Subcutaneous abdominal adipose tissue (tissue), 5 donors: ENCODE results near the gene VWA5B1.

Source experiments
- H3K27ac ChIP-seq: one replicate; pipeline ENCODE4 v1.7.0; 2013; ENCODE audit warnings: low read depth, mild to moderate bottlenecking, inconsistent platforms, low read length, moderate library complexity
- H3K27me3 ChIP-seq, 5 donors: one replicate each; pipeline ENCODE4 v1.7.0; 2013; ENCODE audit warnings: low read length in 5 of 5, inconsistent platforms in 1 of 5; ENCODE audit not compliant: control insufficient read depth in 5 of 5, insufficient read depth in 4 of 5
- H3K36me3 ChIP-seq, 5 donors: one replicate each; pipeline ENCODE4 v1.7.0; 2013; ENCODE audit warnings: low read length in 5 of 5; ENCODE audit not compliant: control insufficient read depth in 5 of 5, insufficient read depth in 5 of 5
- H3K4me1 ChIP-seq, 5 donors: one replicate each; pipeline ENCODE4 v1.7.0; 2013; ENCODE audit warnings: low read length in 5 of 5, mild to moderate bottlenecking in 3 of 5, moderate library complexity in 1 of 5; ENCODE audit not compliant: control insufficient read depth in 5 of 5, insufficient read depth in 5 of 5
- H3K4me3 ChIP-seq, 5 donors: one replicate each; pipeline ENCODE4 v1.7.0; 2013; ENCODE audit warnings: low read length in 5 of 5, low read depth in 1 of 5
- H3K9ac ChIP-seq, 5 donors: one replicate each; pipeline ENCODE4 v1.7.0; 2013; ENCODE audit warnings: low read length in 5 of 5, mild to moderate bottlenecking in 4 of 5, moderate library complexity in 3 of 5
- H3K9me3 ChIP-seq, 5 donors: one replicate each; pipeline ENCODE4 v1.7.0; 2013; ENCODE audit warnings: low read length in 5 of 5; ENCODE audit not compliant: control insufficient read depth in 5 of 5
- donor health status: healthy.
- donor health status: healthy.
- donor health status: healthy.
- donor health status: healthy.
- donor health status: healthy.

Gene VWA5B1

DNA sequence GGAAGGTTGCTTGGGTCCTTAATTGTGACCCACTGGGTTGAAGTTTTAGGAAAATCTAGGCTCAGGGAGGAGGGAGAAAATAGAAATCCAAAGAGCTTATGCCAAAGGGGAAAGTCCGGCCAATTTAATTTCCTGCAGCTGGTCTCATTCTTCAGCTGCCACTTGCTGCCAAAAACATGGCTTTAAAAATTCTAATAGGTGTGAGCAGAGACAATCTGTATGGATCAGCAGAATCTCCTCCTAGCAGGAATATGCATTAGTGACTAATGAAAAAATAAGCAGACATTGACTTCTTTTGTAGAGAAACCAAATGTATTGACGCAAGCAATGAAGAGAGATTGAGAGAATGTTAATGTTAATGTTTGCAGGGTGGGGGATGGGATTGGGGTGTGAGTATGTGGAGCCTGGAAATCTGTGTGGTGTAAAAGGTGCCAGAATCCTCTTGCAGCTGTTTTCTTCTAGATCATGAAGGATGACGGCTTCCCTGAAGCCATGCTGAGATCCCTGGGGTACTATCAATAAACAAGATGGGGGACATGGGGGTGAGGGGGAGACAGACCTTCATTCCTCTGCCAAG lies 35.3 kb downstream of the VWA5B1 start:
- Histone ChIP-seq H3K9ac (no peak overlapping the region), H3K36me3 (no peaks in the 10 kb centered on the region), H3K27ac (no peak overlapping the region), H3K4me3 (no peak overlapping the region), H3K9me3 (no peaks in the 10 kb centered on the region), H3K27me3 (peaks cover 0 to 6% (median 2%) of the 10 kb centered on the region in 5 donors), H3K4me1 (peaks cover 2 to 28% (median 19%) of the 10 kb centered on the region in 5 donors)

DNA sequence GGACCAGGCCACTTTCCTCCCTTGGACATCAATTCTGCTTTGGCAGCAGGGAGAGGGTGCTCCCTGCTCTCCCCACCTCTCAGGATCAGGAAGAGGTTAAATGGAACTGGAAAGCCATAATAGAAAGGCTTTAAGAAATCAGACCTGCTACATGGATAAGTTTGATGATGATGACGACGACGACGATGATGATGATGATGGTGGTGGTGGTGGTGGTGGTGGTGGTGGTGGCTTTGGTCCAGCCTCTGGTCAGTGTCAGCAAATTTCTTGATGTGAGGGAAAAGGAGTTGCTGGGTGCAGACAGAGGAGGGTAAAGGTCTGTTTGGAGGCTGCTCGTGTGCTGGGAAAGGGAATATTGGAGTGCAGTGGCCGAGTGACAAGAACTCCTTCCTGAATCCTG lies 36.8 kb downstream of the VWA5B1 start:
- Histone ChIP-seq H3K36me3 (no peaks in the 10 kb centered on the region), H3K4me3 (no peak overlapping the region), H3K4me1 (peaks cover 2 to 18% (median 14%) of the 10 kb centered on the region in 5 donors), H3K9me3 (no peaks in the 10 kb centered on the region), H3K27me3 (peaks cover 0 to 5% (median 2%) of the 10 kb centered on the region in 5 donors), H3K27ac (no peak overlapping the region), H3K9ac (no peak overlapping the region)

DNA sequence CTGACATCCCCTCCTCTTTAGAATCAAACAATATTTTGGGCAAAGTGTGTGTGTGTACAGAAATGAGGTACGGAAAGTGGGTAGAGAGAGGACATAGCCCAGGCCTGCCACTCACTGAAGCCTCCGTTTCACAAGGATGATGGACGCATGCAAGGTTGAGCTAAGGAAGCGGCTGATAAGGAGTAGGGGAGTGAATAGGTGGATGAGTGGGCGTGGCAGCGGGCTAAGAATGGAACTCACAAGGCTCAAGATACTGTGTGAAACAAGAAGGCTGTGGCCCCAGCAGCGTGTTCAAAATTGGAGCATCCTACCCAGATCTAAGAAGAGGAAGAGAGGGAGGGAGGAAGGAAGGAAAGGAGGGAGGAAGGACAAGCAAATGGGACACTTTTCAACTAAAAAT lies 37.5 kb downstream of the VWA5B1 start:
- no peak overlapping the region for H3K27ac ChIP-seq
- H3K9ac ChIP-seq: no peak overlapping the region
- no peaks in the 10 kb centered on the region for H3K36me3 ChIP-seq
- H3K27me3 ChIP-seq: peaks cover 0 to 5% (median 2%) of the 10 kb centered on the region in 5 donors
- H3K4me3 ChIP-seq: no peak overlapping the region
- H3K4me1 ChIP-seq: peaks cover 2 to 17% (median 14%) of the 10 kb centered on the region in 5 donors
- no peaks in the 10 kb centered on the region for H3K9me3 ChIP-seq

DNA sequence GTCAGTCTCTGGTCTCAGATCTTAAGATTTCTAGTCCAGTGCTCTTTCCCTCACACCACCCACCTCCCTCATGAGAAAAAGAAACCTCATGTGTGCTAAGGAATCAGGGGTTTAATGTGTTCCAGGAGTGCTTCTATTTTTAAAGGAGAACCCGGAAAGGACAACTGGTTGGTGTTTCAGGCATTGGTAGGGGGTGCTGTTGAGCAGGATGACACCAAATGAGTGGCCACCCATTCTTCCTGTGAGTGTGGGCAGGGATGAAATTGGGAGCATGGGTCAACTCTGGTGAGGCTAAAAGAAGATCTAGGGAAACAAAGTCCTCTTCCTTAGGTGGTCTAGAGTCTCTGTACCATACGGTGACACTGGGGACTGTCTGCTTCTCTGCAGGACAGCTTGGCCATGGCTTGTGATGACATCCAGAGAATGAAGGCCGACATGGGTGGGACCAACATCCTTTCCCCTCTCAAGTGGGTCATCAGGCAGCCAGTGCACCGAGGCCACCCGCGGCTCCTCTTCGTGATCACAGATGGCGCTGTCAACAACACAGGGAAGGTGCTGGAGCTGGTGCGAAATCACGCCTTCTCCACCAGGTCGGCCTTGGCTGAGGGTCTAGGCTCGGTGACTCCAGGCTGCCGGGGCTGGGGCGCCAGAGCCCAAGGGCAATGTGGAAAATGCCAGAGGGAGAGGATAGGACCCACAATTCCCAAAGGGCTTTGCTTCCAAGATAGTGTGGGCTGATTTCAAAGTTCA lies 39.3 kb downstream of the VWA5B1 start:
- no peak overlapping the region for H3K27ac ChIP-seq
- no peaks in the 10 kb centered on the region for H3K36me3 ChIP-seq
- H3K4me1 ChIP-seq: peaks cover 2 to 13% (median 11%) of the 10 kb centered on the region in 5 donors
- peaks cover 0 to 5% (median 2%) of the 10 kb centered on the region in 5 donors for H3K27me3 ChIP-seq
- H3K9ac ChIP-seq: no peak overlapping the region
- no peak overlapping the region for H3K4me3 ChIP-seq
- H3K9me3 ChIP-seq: no peaks in the 10 kb centered on the region

DNA sequence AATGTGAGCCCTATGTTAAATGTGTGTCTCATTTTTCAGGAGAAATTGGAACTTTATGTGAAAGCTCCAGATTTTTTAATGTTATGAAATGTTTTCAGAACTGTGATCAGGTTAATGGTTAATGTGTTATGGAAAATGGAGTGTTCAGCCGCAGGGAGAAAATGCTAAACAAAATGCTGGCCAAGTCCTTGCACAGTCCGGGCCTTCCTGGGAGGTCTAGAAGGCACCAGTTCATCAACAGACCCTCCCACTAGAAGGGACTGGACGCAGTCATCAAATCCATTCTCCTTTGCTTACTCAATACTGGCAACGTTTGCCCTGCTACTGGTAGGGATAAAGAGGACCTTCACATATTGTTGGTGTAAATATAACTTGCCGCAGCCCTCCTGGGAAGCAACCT lies 43.4 kb downstream of the VWA5B1 start:
- Histone ChIP-seq H3K9ac (no peak overlapping the region), H3K36me3 (no peaks in the 10 kb centered on the region), H3K4me3 (no peak overlapping the region), H3K27me3 (peaks cover 2 to 18% (median 9%) of the 10 kb centered on the region in 5 donors), H3K4me1 (no peaks in the 10 kb centered on the region), H3K27ac (no peak overlapping the region), H3K9me3 (no peaks in the 10 kb centered on the region)

DNA sequence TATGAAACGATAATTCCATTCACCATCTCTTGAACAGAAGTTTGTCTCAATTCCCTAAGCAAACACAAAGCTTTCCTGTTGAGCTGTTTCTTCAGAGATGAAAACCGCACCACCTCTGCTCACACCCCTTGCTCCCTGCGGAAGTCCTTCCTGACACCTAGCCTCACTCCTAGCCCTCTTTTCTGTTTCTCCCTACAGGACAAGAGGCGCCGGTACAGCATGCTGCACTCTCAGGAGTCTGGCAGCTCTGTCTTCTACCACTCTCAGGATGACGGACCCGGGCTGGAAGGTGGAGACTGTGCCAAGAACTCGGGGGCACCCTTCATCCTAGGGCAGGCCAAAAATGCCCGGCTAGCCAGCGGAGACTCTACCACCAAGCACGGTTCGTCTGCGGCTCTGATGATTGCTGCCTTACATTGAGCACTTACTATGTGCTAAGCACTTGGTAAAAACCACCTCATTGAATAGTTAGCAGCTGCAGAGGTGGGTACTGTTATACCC lies 45.5 kb downstream of the VWA5B1 start:
- no peaks in the 10 kb centered on the region for H3K36me3 ChIP-seq
- H3K27me3 ChIP-seq: peaks cover 0 to 15% (median 11%) of the 10 kb centered on the region in 5 donors
- no peaks in the 10 kb centered on the region for H3K9me3 ChIP-seq
- no peak overlapping the region for H3K9ac ChIP-seq
- H3K27ac ChIP-seq: no peak overlapping the region
- no peak overlapping the region for H3K4me3 ChIP-seq
- H3K4me1 ChIP-seq: no peaks in the 10 kb centered on the region

DNA sequence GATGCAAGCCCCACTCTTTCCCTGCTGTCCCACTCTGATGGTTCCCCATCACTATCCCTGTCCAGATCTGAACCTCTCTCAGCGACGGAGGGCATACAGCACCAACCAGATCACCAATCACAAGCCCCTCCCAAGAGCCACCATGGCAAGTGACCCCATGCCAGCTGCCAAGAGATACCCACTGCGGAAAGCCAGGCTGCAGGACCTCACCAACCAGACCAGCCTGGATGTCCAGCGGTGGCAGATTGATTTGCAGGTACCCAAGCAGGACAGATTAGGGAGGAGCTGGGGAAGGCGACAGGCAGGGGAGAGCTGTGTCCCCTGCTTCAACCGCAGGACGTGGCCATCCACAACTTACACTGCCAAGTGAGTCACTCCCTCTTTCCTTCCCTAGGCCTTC lies 46.9 kb downstream of the VWA5B1 start:
- no peaks in the 10 kb centered on the region for H3K9me3 ChIP-seq
- no peaks in the 10 kb centered on the region for H3K36me3 ChIP-seq
- no peak overlapping the region for H3K9ac ChIP-seq
- H3K4me1 ChIP-seq: no peaks in the 10 kb centered on the region
- H3K4me3 ChIP-seq: no peak overlapping the region
- H3K27me3 ChIP-seq: peaks cover 2 to 16% (median 14%) of the 10 kb centered on the region in 5 donors
- no peak overlapping the region for H3K27ac ChIP-seq

DNA sequence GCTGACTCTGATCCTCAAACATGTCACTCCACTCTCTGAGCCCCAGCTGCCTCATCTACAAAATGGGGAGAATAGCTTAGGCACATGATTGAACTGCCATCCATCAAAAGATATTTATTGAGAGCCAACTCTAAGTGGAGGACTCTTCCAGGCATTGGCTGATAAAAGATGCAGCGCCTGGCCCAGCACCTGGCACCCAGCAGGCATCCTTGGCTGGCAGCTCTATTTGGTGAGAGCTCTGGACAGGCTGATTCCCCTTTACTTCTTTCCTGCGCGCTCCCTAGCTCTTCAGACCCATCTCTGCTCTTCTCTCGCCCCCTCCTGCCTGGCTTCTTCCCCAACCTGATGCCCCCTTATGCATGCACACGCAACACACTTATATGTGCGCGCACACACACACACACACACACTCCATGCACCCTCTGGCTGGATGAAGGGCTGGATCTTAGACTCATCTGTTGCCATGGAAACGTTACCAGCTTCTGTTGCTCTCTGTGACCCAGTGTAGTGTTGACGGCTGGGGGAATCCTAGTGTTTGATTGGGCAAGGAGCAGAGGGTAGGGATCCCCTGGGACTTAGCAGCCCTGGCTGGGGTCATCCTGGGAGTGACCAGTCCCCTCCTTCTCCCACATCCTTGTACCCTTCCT lies 49.3 kb downstream of the VWA5B1 start:
- no peak overlapping the region for H3K4me3 ChIP-seq
- no peaks in the 10 kb centered on the region for H3K36me3 ChIP-seq
- peaks cover 0 to 5% (median 3%) of the 10 kb centered on the region in 5 donors for H3K4me1 ChIP-seq
- H3K9me3 ChIP-seq: no peaks in the 10 kb centered on the region
- no peak overlapping the region for H3K9ac ChIP-seq
- no peak overlapping the region for H3K27ac ChIP-seq
- H3K27me3 ChIP-seq: peaks cover 9 to 31% (median 23%) of the 10 kb centered on the region in 5 donors

DNA sequence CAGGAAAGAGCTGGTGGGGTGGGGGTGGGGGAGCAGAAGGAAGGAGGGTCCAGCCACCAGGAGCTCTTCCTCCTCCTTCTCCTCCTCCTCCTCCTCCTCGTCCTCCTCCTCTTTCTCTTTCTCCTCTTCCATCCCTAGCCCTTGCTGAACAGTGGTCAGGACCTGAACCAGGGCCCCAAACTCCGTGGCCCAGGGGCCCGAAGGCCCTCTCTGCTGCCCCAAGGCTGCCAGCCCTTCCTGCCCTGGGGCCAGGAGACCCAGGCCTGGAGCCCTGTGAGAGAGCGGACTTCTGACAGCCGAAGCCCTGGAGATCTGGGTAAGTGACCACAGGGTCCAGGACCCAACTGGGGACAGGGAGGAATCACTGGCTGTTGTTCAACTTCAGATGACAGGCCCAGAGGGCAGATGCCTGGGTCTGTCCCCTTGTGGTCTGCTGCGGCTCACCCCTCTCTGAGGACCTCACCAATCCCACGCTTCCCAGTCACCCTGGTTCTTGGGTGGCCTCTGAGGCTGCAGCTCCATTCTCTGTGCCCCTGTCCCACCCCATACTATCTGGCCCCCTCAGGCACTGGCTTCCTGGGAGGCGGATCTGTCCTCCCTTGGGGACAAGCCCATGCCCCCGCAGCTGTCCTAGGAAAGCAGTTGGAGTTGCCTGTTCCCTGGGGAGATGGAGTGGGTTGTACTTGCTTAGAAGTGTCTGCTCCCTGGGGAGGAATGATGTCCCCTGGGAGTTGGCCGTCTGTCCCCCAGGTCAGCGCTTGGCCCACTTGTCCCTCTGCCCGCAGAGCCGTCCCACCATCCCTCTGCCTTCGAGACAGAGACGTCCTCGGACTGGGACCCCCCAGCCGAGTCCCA lies 51.8 kb downstream of the VWA5B1 start:
- H3K9me3 ChIP-seq: peaks cover 0 to 10% (median 0%) of the 10 kb centered on the region in 5 donors
- H3K9ac ChIP-seq: no peak overlapping the region
- peaks cover 9 to 24% (median 14%) of the 10 kb centered on the region in 5 donors for H3K27me3 ChIP-seq
- H3K27ac ChIP-seq: no peak overlapping the region
- H3K36me3 ChIP-seq: no peaks in the 10 kb centered on the region
- H3K4me3 ChIP-seq: peak overlapping the region in 1 of 5 donors; percentile 47
- peaks cover 0 to 5% (median 3%) of the 10 kb centered on the region in 5 donors for H3K4me1 ChIP-seq
